Liver (tissue), 3 donors: Measurements from ENCODE around the gene CNOT4.

ENCODE experiments used
- CTCF ChIP-seq: fragments of 150-350 bp; IDR thresholded peaks from 2 replicates; pipeline ENCODE4 v1.5.1; 2017; ENCODE audit warnings: improper control_type of control experiment, low read depth, low read length; ENCODE audit not compliant: missing input control
- GABPA ChIP-seq, 2 donors: IDR thresholded peaks in 1 of 2; conservative IDR thresholded peaks in 1 of 2; 2 replicates each; pipeline ENCODE4 v1.6.1; 2016; ENCODE audit warnings: antibody characterized with exemption in 2 of 2, mild to moderate bottlenecking in 1 of 2, moderate library complexity in 1 of 2
- JUND ChIP-seq, 2 donors: IDR thresholded peaks; 2 replicates each; pipeline ENCODE4 v1.6.1; 2016; ENCODE audit warnings: antibody characterized with exemption in 2 of 2
- RAD21 ChIP-seq, 2 donors: IDR thresholded peaks; 2 replicates each; pipeline ENCODE4 v1.6.1; 2016; ENCODE audit warnings: antibody characterized with exemption in 2 of 2, mild to moderate bottlenecking in 2 of 2
- YY1 ChIP-seq: IDR thresholded peaks from 2 replicates; pipeline ENCODE4 v1.6.1; 2016; ENCODE audit warnings: antibody characterized with exemption, mild to moderate bottlenecking
- TF ChIP-seq, protein P1 (sequence below): IDR thresholded peaks from 2 replicates; pipeline ENCODE4 v1.6.1; 2016; ENCODE audit warnings: antibody characterized with exemption
- donor health status: healthy.
- donor health status: healthy.

DNA sequence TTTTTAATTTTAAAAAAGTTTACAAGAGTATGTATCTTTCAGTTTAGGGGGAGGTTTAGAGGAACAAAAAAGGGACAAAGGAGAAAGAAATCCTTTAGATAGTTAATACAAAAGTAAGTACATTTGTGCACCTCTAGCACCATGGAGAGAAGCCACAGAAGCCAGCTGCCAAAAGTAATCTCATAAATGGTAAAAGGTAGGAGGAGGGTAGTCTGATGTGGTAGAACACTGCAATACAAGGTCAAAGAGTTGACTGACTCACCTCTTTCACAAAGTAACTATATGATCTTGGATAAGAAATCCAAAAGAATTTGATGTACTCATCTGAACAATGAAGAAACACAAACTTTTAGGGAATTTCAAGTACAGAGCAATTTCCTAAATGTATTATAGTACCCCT is 68.1 kb downstream of the CNOT4 start:
- TF ChIP-seq RAD21 (IDR thresholded peaks at IDR 0.05) = no peak
- no peak for TF ChIP-seq CTCF
- no peak for TF ChIP-seq YY1
- no peak for TF ChIP-seq GABPA (IDR thresholded peaks at IDR 0.05 in 1 of 2, conservative IDR thresholded peaks at IDR 0.05 in 1 of 2)
- TF ChIP-seq, protein P1, sequence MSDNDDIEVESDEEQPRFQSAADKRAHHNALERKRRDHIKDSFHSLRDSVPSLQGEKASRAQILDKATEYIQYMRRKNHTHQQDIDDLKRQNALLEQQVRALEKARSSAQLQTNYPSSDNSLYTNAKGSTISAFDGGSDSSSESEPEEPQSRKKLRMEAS = no peak
- no peak for TF ChIP-seq JUND (IDR thresholded peaks at IDR 0.05)
